UCSD-AML1 (cell line): ENCODE measurements around the gene TPRG1.

ENCODE experiments used
- DNase-seq: peaks from one replicate; lab custom pipeline; 2025; ENCODE audit not compliant: unreplicated experiment; lab: John Stamatoyannopoulos, UW

The TPRG1 gene

DNA sequence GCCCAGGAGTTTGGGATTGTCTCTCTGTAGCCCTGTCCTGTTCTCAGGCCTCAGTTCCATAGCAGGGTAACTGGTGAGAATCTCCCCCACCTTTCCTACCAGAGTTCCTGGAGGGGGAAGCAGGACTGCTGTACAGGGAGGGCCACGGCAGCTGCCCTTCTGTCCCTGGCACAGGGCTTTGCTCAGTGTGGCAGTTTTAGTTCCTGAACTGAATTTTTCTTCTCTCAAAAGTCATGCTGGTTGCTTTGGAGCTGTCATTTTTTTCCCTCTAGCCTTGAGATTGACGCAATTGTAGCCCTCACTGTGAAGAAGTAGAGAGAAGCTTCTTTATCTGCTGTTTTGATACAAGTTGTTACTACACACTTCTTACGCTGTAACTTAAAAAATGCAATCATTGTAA lies 55.5 kb downstream of the TPRG1 start:
- no peak for DNase-seq

DNA sequence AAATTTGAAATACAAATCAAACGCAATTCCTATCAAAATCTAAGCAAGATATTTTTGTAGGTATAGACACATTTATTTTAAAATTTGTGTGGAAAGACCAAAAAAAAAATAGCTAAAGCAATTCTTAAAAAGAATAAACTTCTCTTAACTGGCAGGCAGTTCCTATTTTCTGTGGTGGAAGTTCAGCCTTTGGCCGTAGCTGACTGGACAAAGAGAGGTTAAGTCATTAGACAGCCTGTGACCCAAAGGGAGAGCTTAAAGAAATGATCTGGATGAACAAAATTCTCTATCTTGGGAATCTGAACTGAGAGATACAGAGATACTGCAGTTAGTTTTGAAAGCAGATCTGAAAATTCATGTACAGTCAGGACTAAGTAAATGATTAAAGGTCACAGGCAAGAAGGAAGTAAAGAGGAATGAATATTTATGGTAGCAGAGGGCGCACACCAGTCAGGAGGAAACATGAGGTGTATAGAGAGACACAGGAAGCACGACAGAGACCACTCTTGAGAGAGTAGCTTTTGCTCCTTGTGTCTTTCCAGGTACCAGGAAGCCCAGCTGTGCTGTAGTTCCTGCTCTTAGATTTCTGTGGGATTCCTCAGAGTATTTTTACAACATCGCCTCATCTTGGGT lies 57.5 kb downstream of the TPRG1 start:
- no peak for DNase-seq

- no peak for DNase-seq
Observed at GRCh38 chr3:189232790-189233189, 61.0 kb downstream of the TPRG1 start.

- peak; percentile 9 for DNase-seq
Observed at GRCh38 chr3:189233225-189233858, 61.6 kb downstream of the TPRG1 start.

GRCh38 chr3:189235214-189235613 lies 63.4 kb downstream of the TPRG1 start:
- no peak for DNase-seq

GRCh38 chr3:189236352-189236751 lies 64.6 kb downstream of the TPRG1 start:
- no peak for DNase-seq

- DNase-seq, result no peak
Observed at GRCh38 chr3:189237526-189237925, 65.8 kb downstream of the TPRG1 start.

DNA sequence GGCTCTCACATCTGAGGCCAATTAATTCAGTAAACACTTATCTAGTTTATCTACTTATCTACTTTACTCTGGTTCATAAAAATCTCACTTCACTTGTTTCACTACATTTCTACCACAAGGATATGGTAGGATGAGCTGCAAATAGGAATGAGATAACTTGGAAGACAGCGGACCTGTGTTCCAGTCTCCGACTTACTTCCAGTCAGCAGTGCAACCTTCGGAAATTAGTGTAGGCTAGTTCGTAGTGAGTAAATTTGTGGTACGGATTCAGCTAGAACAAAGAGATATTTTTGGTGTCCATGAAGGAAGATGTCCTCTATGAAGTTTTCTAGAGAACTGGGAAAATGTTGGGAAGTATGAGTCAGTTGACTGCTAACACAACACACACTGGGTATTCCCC lies 66.3 kb downstream of the TPRG1 start:
- DNase-seq, result no peak

GRCh38 chr3:189239616-189240015 lies 67.8 kb downstream of the TPRG1 start:
- no peak for DNase-seq

GRCh38 chr3:189249987-189250386 lies 78.2 kb downstream of the TPRG1 start:
- no peak for DNase-seq

- DNase-seq, result no peak
Observed at GRCh38 chr3:189258261-189258660, 86.5 kb downstream of the TPRG1 start.

- no peak for DNase-seq
Observed at GRCh38 chr3:189260556-189261493, 89.1 kb downstream of the TPRG1 start.

GRCh38 chr3:189262746-189263145 lies 91.0 kb downstream of the TPRG1 start:
- no peak for DNase-seq

DNA sequence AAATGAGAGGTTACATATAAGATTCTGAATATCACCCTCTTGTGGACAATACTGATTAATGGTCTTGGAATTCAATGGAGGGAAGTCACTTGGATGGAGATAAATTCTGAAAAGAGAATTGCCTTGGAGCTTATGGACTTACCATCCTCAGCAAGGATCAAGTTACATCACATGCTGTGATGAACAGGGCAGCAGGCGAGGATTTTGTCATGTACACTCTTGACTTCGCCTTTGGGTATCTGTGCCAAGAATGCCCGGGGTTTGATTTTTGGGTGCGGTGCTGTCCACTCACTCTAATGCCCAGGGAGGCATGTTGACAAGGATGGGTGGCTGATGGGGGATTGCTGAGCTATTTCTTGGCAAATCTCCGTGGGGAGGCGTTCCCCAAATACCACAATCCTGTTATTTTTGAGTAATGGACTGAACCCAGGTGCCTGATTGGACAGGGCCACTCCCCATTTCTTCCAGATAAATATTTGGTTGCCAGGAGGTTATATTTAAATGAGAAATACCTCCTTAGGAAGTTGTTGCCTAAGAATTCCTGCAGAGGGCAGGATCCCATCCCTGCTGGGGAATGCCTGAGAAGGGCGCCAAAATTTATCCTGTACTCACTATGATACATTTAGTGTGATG lies 96.3 kb downstream of the TPRG1 start:
- no peak for DNase-seq

DNA sequence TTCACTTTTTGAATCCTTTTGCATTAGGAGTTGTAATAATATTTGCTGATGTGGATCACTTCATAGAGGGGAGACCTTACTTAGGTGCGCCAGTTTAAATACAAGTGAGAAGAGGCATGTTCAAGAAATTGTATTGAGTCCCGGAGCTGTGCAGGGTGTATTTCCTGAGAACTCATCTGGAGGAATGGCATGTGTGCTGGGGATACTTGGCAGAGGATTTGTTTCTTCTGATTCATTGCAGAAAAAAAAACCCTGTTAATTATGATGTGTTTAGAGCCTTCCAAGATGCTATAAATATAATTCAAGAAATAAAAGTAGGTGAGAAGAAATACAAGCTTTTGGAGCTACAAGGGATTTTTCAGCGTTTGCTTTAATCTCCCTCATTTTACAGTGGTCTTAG lies 97.6 kb downstream of the TPRG1 start:
- DNase-seq, result no peak

DNA sequence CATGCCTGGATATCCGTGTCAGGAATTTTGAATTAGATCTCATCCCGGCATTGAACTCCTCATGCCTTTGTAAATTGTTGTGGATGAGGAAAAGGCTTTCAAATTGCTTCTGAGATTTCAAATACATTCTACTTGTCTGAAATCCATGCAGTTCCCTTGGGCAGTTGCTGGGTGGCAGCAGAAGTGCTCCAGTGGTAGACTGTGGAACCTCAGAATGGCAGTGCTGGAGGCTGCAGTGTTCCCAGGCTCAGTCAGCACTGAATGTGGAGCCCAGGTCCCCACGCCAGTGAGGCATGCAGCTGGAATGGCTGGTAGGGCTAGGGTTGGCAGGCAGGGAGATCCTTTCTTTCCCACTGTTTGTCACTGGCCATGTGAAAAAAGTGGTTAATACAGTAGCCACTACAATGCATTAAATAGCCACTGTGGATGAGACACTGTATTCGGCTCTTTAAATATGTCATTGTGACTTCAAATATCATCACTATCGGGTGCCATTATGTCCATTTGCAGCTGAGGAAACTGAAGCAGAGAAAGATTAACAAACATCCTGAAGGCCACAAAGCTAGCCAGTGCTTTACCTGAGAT lies 98.6 kb downstream of the TPRG1 start:
- DNase-seq, result peak; percentile 23

DNA sequence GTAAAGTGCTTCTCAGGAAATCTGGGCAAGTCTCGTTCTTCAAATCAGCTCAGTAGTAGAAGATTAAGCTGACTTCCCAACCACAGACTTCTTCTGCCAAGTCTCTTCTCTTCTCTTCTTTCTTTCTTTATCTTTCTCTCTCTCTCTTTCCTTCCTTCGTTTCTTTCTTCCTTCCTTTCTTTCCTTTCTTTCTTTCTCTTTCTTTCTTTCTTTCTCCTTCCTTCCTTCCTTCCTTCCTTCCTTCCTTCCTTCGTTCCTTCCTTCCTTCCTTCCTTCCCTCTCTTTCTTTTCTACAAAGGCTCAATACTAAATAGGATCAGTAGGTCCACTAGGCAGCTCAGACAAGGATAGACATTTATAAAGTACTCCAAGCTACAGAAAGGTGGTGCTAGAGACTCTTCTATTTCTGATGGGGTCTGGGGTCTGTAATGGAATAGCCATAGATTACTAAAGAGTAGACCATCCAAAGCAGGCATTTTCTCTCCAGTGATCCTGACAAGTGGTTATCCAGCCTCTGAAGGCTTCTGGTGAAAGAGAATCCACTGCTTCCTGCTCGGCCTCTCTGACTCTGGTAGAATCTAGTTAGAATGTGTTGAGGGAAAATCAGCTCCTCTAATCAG lies 100.8 kb downstream of the TPRG1 start:
- DNase-seq, result no peak

GRCh38 chr3:189273736-189274135 lies 102.0 kb downstream of the TPRG1 start:
- DNase-seq, result no peak

GRCh38 chr3:189275182-189275581 lies 103.4 kb downstream of the TPRG1 start:
- DNase-seq, result no peak

GRCh38 chr3:189275852-189276251 lies 104.1 kb downstream of the TPRG1 start:
- no peak for DNase-seq
